Measurements from ENCODE around the gene INMT. TPM values are rescaled to one million over a fixed set of nuclear protein-coding genes. Genes with fewer than 3 reads are reported as not detected.

The INMT gene
- total and polyA plus RNA-seq, 2 of the 8 experiments (the other 6 are each of a cell fraction or from before 2014, with no cell fraction given), result 0.60 to 0.94 TPM

DNA sequence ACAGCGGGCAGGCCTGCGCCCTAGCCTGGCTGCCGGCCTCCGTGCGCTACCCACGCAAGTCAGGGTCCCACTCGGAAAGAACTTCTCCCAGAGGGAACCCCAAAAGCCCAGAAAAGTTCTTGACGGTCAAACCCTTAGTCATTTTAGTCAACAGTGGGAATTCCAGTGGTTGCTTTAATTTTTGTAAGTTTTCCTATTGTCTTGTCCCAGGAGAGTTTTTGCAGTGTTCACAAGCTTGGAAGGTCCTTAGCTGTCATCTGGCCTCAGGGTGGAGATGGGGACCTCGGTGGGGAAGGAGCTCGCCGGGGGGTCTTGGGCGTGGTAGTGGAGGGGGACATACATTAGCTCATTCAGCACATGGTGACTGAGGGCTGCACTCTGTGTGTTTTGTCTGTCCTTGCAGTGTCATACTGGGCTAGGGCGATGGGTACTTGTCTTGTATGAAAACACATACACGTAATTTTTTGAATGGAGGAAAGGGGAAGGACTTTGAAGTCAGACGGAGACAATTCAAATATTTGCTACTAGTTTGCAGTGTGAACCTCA is 20.0 kb downstream of the INMT start:
- Histone ChIP-seq H4K20me1 (replicated peaks in 1 of 2; ENCODE audit: control insufficient read depth in 1 of 2, insufficient read depth in 2 of 2, low read length in 2 of 2) (no peaks in the 10 kb centered on the region), H3K4me1 (replicated peaks in 1 of 4; ENCODE audit: control insufficient read depth in 3 of 4, insufficient read depth in 4 of 4, low read length in 3 of 4) (peaks cover 0 to 2% (median under 1%) of the 10 kb centered on the region in 4 experiments; a peak in 5 of 7 replicates), H4K8ac (ENCODE audit: extremely low read depth, insufficient read depth, low read length) (no peak overlapping the region), H2BK5ac (ENCODE audit: low read depth, low read length) (no peak overlapping the region), H2BK120ac (replicated peaks; ENCODE audit: low read depth, low read length) (no peak overlapping the region), H3K56ac (replicated peaks; ENCODE audit: insufficient read length, low read depth, low read length) (no peak overlapping the region), H3K9ac (replicated peaks in 1 of 4; ENCODE audit: extremely low read depth in 1 of 4, low read depth in 3 of 4, low read length in 3 of 4) (no peak overlapping the region; a peak in 2 of 7 replicates), H4K5ac (ENCODE audit: insufficient read length, low read depth, low read length) (no peak overlapping the region), H2AFZ (ENCODE audit: low read length) (no peak overlapping the region), H2BK12ac (ENCODE audit: low read depth, low read length) (no peak overlapping the region), H3K23me2 (ENCODE audit: low read depth, low read length) (peaks cover 10% of the 10 kb centered on the region; the same call in 1 of the 2 replicates), H2BK20ac (ENCODE audit: low read length) (no peak overlapping the region), H3K4me2 (ENCODE audit: insufficient read depth in 1 of 2, low read depth in 2 of 2, low read length in 2 of 2) (peak overlapping the region; percentile 73 to 74), H3K4ac (replicated peaks; ENCODE audit: insufficient read length, low read depth, low read length) (no peak overlapping the region), H3K79me2 (ENCODE audit: control insufficient read depth in 1 of 2, insufficient read depth in 2 of 2, low read length in 2 of 2) (peaks cover 0 to 2% of the 10 kb centered on the region in 2 experiments; a peak in 1 of 4 replicates), H3K4me3 (ENCODE audit: extremely low read depth in 1 of 4, insufficient read depth in 2 of 4, low read depth in 3 of 4, low read length in 4 of 4) (peak overlapping the region; percentile 50 to 93 (median 74)), H2BK15ac (ENCODE audit: low read length) (no peak overlapping the region), H3K27ac (ENCODE audit: low read depth, low read length) (no peak overlapping the region), H3K79me1 (ENCODE audit: low read depth, low read length) (no peaks in the 10 kb centered on the region; the same call in 1 of the 2 replicates), H3K9me3 (ENCODE audit: insufficient read depth in 2 of 2, low read depth in 1 of 2, low read length in 1 of 2) (no peaks in the 10 kb centered on the region), H2AK5ac (ENCODE audit: low read depth, low read length) (no peak overlapping the region), H3K18ac (ENCODE audit: extremely low read depth, low read length) (no peak overlapping the region), H3K14ac (ENCODE audit: insufficient read length) (no peak overlapping the region), H3K23ac (ENCODE audit: insufficient read length) (no peak overlapping the region), H3K27me3 (replicated peaks in 1 of 4; ENCODE audit: control insufficient read depth in 3 of 4, extremely low read depth in 1 of 4, insufficient read depth in 3 of 4, low read length in 3 of 4) (no peaks in the 10 kb centered on the region), H4K91ac (replicated peaks; ENCODE audit: insufficient read length, low read length) (no peak overlapping the region), H3K36me3 (ENCODE audit: control insufficient read depth in 2 of 4, insufficient read depth in 4 of 4, low read length in 3 of 4) (no peaks in the 10 kb centered on the region)
- TF ChIP-seq ATF3 (IDR thresholded peaks at IDR 0.05; ENCODE audit: insufficient read depth, low read depth, low read length) (no peak), HDAC2 (IDR thresholded peaks at IDR 0.05; ENCODE audit: borderline replicate concordance in 1 of 2, low read depth in 2 of 2, low read length in 2 of 2) (0 out of 4 replicates have a peak, but pooled peaks of 1 of the 2 experiments have one; percentile 33), CHD2 (IDR thresholded peaks at IDR 0.05; ENCODE audit: low read length) (no peak), CEBPB (IDR thresholded peaks at IDR 0.05; ENCODE audit: low read depth, low read length) (no peak), POLR2AphosphoS5 (IDR thresholded peaks at IDR 0.05; ENCODE audit: low read depth, low read length) (no peak), JUND (IDR thresholded peaks at IDR 0.05; ENCODE audit: low read length) (no peak), EZH2 (IDR thresholded peaks at IDR 0.05; ENCODE audit: low read depth, low read length, severe bottlenecking) (no peak)
- DNase-seq (ENCODE audit: low read depth in 1 of 2, low spot score in 2 of 2), result no peak
- 18% methylated on average over 13 of the region's 15 CpGs; no CpG with 5 or more reads in 1 of the 2 experiments for WGBS, 2 experiments (ENCODE audit: extremely low coverage in 1 of 2, insufficient coverage in 1 of 2, insufficient read length in 1 of 2, insufficient replicate concordance in 2 of 2, low coverage in 1 of 2, low lambda C conversion rate in 2 of 2, missing lambda C conversion rate in 1 of 2)
- CTCF ChIA-PET (ENCODE audit: partially characterized antibody), result interaction anchor here (0.5 to 4.7 kb wide), 9 partner anchors 8 to 241 kb away, joined by 3 to 17 read pairs (median 3); no protein-coding TSS in a partner anchor
- no peak for FAIRE-seq
- POLR2A ChIA-PET (ENCODE audit: partially characterized antibody), result interaction anchor here (0.9 kb wide), 1 partner anchor 19 kb away, joined by 3 read pairs; no protein-coding TSS in a partner anchor
